Measurements from ENCODE around the gene STOML1.
A peak's percentile ranks its signal among the peaks of the same experiment; 100 is the strongest.

The STOML1 gene

DNA sequence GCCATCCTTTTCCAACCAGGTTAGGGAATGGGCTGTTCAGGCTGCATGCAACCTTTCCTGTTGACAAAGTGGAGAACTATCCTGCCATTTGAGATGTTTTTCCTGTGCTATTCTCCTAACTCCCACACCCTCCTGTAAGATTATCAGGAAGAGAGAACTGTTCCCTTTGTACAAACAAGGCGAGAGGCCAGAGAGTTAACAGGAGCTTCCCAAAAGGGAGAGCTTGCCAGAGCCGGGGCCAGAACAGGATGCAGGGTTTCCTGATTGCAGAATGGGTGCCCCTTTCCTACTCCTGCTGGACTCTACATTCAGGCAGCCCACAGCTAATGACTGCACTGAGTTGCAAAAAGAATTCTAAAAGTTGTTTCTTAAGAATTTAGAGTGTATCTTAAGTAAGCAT lies 19.5 kb upstream of the STOML1 start:
- peak overlapping the region; percentile 62 for H3K27ac ChIP-seq (ENCODE audit: low read depth, low read length, severe bottlenecking)
- H3K36me3 ChIP-seq (ENCODE audit: control insufficient read depth, insufficient read depth, low read length), result peaks cover 37% of the 10 kb centered on the region
- 76 to 90% methylated on average over 2 of the region's 2 CpGs for WGBS, 2 experiments (ENCODE audit: insufficient coverage in 2 of 2)
- no peak overlapping the region for H3K4me3 ChIP-seq (ENCODE audit: extremely low read depth, insufficient read depth, low read length, poor library complexity, severe bottlenecking)
- no peaks in the 10 kb centered on the region for H3K9me3 ChIP-seq (ENCODE audit: control insufficient read depth, low read length)
- peaks cover 6% of the 10 kb centered on the region for H3K4me1 ChIP-seq (ENCODE audit: control insufficient read depth, insufficient read depth, low read length, poor library complexity, severe bottlenecking)

DNA sequence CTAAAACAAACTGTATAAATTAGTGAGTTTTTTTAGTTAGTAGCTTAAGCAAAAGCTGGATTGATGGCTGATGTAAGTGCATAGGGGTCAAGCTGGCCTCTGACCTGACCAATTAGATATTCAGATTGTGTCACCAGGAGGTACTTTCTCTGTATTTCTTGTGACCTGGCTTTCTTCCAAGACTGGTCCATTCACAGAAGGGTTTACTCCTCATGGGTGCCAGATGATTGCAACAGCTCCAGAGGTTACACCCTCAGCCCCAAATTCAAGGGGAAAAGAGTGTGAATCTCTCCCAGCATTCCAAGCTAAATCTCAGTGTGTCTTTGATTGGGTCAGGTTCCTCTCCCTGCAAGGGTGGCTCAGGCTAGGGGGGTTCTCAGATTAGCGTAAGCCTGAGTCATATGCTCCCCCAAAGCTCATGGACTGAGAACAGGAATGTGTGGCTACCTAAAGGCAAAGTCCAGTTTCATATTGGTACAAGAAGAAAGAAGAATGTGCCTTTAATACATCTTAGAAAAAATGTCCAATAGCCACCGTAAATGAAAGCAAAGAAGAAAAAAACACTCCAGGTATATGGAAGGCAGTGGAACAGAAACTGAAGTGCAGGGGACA lies 18.9 kb upstream of the STOML1 start:
- Histone ChIP-seq H3K27ac (ENCODE audit: low read depth, low read length, severe bottlenecking) (peak overlapping the region; percentile 62), H3K4me3 (ENCODE audit: extremely low read depth, insufficient read depth, low read length, poor library complexity, severe bottlenecking) (no peak overlapping the region), H3K9me3 (ENCODE audit: control insufficient read depth, low read length) (no peaks in the 10 kb centered on the region), H3K36me3 (ENCODE audit: control insufficient read depth, insufficient read depth, low read length) (peaks cover 43% of the 10 kb centered on the region), H3K4me1 (ENCODE audit: control insufficient read depth, insufficient read depth, low read length, poor library complexity, severe bottlenecking) (peaks cover 6% of the 10 kb centered on the region)
- 100% methylated on average over 1 of the region's 2 CpGs; no CpG with 5 or more reads in 1 of the 2 experiments for WGBS, 2 experiments (ENCODE audit: insufficient coverage in 2 of 2)

DNA sequence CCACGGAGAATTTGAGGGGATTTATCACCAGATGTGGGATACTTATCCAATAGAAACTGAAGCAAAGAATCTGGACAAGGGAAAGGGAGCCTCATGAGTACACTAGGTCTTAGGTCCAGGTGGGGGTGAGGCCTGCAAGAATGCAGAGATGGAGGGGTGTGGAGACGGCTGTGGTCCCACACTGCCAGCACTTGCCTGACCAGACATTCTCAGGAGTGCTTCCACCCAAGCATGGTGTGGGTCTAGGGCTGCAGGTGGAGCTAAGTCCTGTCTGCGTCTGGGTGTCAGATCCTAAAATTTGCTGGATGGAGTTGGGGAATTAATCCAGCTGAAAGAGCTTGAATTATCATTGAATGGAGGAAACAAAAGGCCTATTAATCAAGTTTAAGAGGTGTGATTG lies 16.8 kb upstream of the STOML1 start:
- no peak overlapping the region for H3K4me3 ChIP-seq (ENCODE audit: extremely low read depth, insufficient read depth, low read length, poor library complexity, severe bottlenecking)
- no peaks in the 10 kb centered on the region for H3K9me3 ChIP-seq (ENCODE audit: control insufficient read depth, low read length)
- WGBS, 2 experiments (ENCODE audit: insufficient coverage in 2 of 2), result 98 to 100% methylated on average over 1 to 3 of the region's 3 CpGs
- peaks cover 6% of the 10 kb centered on the region for H3K4me1 ChIP-seq (ENCODE audit: control insufficient read depth, insufficient read depth, low read length, poor library complexity, severe bottlenecking)
- H3K36me3 ChIP-seq (ENCODE audit: control insufficient read depth, insufficient read depth, low read length), result peaks cover 50% of the 10 kb centered on the region
- no peak overlapping the region for H3K27ac ChIP-seq (ENCODE audit: low read depth, low read length, severe bottlenecking)

DNA sequence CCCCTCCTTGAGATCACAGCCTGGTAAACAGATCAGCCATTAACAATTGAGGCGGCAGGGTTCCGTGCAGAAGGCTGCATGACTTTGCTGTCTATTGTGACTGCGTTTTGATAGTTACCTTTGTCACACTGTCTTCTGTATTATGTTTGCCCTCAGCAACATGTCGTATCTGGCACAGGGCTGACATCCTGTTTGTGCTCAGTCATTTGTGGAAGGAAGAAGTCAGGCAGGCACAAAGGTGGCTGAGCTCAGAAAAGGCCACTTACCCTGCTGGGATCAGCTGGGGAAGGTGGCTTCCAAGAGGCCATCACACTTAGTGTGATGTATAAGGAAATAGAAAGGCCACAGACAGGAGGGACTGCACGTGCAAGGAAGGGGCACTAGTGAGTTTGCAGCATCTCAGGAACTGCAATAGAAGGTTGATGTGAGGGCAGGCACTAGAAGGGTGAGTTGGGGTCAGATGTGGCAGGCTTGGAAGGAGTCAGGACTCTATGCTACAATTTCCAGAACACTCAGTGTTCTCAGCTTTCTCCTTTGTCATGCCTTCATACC lies 15.8 kb upstream of the STOML1 start:
- no peaks in the 10 kb centered on the region for H3K9me3 ChIP-seq (ENCODE audit: control insufficient read depth, low read length)
- H3K4me1 ChIP-seq (ENCODE audit: control insufficient read depth, insufficient read depth, low read length, poor library complexity, severe bottlenecking), result peaks cover 6% of the 10 kb centered on the region
- H3K36me3 ChIP-seq (ENCODE audit: control insufficient read depth, insufficient read depth, low read length), result peaks cover 57% of the 10 kb centered on the region
- H3K27ac ChIP-seq (ENCODE audit: low read depth, low read length, severe bottlenecking), result no peak overlapping the region
- no peak overlapping the region for H3K4me3 ChIP-seq (ENCODE audit: extremely low read depth, insufficient read depth, low read length, poor library complexity, severe bottlenecking)
- 87 to 89% methylated on average over 5 of the region's 5 CpGs for WGBS, 2 experiments (ENCODE audit: insufficient coverage in 2 of 2)

DNA sequence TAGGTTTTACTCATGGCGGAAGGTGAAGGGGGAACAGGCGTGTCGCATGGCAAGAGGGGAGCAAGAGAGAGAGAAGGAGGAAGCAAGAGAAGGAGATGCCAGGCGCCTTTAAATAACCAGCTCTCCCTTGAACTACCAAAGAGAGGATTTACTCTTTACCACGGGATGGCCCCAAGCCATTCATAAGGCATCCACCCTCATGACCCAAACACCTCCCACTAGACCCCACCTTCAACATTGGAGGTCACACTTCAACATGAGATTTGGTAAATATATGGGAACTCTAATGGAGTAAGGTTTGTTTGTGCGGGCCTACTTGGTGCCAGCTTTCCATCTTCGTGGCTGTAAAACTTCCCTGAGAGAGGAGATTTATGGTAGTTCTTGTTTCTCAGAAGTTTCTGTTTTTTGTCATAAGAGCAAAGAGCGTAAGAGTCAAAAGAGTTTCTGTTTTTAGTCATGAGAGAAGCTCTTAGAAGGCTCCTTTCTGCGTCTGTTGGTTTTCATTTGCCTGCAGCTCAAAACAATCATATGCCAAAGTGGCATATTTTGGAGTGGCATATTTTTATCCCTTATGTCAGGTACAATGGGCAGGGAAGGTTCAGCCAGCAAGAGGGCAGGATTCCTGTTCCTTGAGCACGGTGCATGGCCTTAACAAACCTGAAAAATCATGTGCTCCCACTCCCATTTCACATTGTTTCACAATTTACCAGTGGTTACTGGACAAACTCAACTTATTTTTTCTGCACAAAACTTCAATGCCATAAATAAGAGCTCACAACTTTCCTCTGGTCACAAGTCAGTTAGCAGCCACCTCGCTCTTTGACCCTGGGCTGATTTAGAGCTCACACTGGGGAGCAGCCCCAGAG lies 14.9 kb upstream of the STOML1 start:
- Histone ChIP-seq H3K36me3 (ENCODE audit: control insufficient read depth, insufficient read depth, low read length) (peaks cover 61% of the 10 kb centered on the region), H3K4me3 (ENCODE audit: extremely low read depth, insufficient read depth, low read length, poor library complexity, severe bottlenecking) (no peak overlapping the region), H3K4me1 (ENCODE audit: control insufficient read depth, insufficient read depth, low read length, poor library complexity, severe bottlenecking) (peaks cover 6% of the 10 kb centered on the region), H3K27ac (ENCODE audit: low read depth, low read length, severe bottlenecking) (no peak overlapping the region), H3K9me3 (ENCODE audit: control insufficient read depth, low read length) (no peaks in the 10 kb centered on the region)
- WGBS, 2 experiments (ENCODE audit: insufficient coverage in 2 of 2), result 91 to 95% methylated on average over 5 to 7 of the region's 11 CpGs

DNA sequence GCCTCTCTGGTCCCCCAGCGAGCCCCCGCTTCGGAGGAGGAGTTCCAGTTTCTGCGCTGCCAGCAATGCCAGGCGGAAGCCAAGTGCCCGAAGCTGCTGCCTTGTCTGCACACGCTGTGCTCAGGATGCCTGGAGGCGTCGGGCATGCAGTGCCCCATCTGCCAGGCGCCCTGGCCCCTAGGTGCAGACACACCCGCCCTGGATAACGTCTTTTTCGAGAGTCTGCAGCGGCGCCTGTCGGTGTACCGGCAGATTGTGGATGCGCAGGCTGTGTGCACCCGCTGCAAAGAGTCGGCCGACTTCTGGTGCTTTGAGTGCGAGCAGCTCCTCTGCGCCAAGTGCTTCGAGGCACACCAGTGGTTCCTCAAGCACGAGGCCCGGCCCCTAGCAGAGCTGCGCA lies 5.9 kb upstream of the STOML1 start:
- Histone ChIP-seq H3K36me3 (ENCODE audit: control insufficient read depth, insufficient read depth, low read length) (peaks cover 50% of the 10 kb centered on the region), H3K9me3 (ENCODE audit: control insufficient read depth, low read length) (no peaks in the 10 kb centered on the region), H3K27ac (ENCODE audit: low read depth, low read length, severe bottlenecking) (no peak overlapping the region), H3K4me1 (ENCODE audit: control insufficient read depth, insufficient read depth, low read length, poor library complexity, severe bottlenecking) (peaks cover 2% of the 10 kb centered on the region), H3K4me3 (ENCODE audit: extremely low read depth, insufficient read depth, low read length, poor library complexity, severe bottlenecking) (no peak overlapping the region)
- WGBS, 2 experiments (ENCODE audit: insufficient coverage in 2 of 2), result 97 to 98% methylated on average over 22 to 25 of the region's 27 CpGs

DNA sequence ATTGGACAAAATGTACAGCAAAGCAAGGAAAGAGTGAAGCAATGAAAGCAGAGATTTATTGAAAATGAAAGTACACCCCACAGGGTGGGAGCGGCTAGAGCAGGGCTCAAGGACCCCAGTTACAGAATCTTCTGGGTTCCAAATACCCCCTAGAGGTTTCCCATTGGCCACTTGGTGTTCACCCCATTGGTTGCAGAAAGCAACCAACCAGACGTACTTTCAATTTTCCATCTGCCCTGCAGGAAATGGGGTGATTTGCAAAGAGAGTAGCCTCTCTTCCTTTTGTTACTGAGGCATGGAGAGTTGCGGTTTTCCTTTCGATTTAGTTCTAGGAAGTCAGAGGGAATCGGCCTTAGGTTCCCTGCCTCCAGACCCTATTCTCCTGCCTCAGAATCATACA lies 4.8 kb upstream of the STOML1 start:
- no peak overlapping the region for H3K4me3 ChIP-seq (ENCODE audit: extremely low read depth, insufficient read depth, low read length, poor library complexity, severe bottlenecking)
- H3K9me3 ChIP-seq (ENCODE audit: control insufficient read depth, low read length), result no peaks in the 10 kb centered on the region
- peaks cover 39% of the 10 kb centered on the region for H3K36me3 ChIP-seq (ENCODE audit: control insufficient read depth, insufficient read depth, low read length)
- H3K4me1 ChIP-seq (ENCODE audit: control insufficient read depth, insufficient read depth, low read length, poor library complexity, severe bottlenecking), result peaks cover 2% of the 10 kb centered on the region
- no peak overlapping the region for H3K27ac ChIP-seq (ENCODE audit: low read depth, low read length, severe bottlenecking)
- WGBS, 2 experiments (ENCODE audit: insufficient coverage in 2 of 2), result 88 to 89% methylated on average over 4 of the region's 5 CpGs

DNA sequence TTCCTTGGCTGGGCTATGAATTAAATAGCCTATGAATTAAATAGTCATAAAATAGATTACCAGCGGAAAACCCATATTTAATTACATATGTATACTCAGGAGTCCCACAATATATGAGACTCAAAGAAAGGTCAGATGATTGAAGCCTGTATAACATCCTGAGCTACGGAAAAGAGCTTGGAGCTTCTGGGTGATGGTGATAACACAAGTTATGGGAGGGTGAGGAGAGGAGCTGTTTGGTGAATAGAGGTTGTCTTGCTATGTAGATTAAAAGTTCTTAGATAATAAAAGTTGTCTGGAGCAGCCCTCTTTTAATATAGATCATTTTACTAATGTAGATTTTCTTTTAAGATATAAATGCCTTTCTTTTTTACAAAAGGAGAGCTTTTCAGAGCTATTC lies 4.2 kb upstream of the STOML1 start:
- no peak overlapping the region for H3K4me3 ChIP-seq (ENCODE audit: extremely low read depth, insufficient read depth, low read length, poor library complexity, severe bottlenecking)
- H3K9me3 ChIP-seq (ENCODE audit: control insufficient read depth, low read length), result no peaks in the 10 kb centered on the region
- no CpG with 5 or more reads among the region's 2 CpGs for WGBS, 2 experiments (ENCODE audit: insufficient coverage in 2 of 2)
- H3K27ac ChIP-seq (ENCODE audit: low read depth, low read length, severe bottlenecking), result no peak overlapping the region
- peaks cover 32% of the 10 kb centered on the region for H3K36me3 ChIP-seq (ENCODE audit: control insufficient read depth, insufficient read depth, low read length)
- peaks cover 6% of the 10 kb centered on the region for H3K4me1 ChIP-seq (ENCODE audit: control insufficient read depth, insufficient read depth, low read length, poor library complexity, severe bottlenecking)

DNA sequence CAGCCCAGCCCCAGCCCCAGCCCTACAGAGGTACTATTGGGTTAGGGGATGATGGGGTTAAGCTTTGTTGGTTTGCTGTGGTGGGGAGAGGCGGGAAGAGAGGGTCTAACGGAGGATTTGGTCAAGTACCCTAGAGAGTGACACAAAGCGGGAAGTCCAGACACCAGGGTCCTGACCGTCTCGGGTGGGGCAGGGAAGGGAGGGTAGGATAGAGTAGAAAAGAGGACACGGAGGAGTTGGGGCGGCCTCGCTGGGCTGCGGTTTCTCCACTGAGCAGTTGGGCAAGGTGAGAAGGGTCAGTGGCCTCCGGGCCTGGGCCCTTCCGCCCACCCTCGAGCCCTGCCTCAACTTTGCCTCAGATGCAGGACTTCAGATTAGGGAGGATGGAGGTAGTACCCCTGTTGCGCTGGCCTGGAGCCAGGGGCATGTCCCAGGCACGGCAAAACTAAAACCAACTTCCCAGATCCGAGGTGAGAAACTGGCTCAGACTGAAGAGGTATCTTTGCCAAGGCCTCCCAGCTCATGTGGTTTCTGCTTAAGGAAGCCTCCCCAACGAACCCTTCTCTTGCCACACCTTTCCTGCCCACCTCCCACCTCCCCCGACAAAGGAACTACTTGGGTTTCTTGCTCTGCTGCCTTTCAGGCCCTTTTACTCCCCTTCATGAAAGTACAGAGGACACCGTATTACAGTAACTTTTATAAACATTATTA lies 3.0 kb upstream of the STOML1 start:
- H3K4me1 ChIP-seq (ENCODE audit: control insufficient read depth, insufficient read depth, low read length, poor library complexity, severe bottlenecking), result peaks cover 10% of the 10 kb centered on the region
- H3K36me3 ChIP-seq (ENCODE audit: control insufficient read depth, insufficient read depth, low read length), result peaks cover 24% of the 10 kb centered on the region
- 1 to 6% methylated on average over 13 of the region's 18 CpGs for WGBS, 2 experiments (ENCODE audit: insufficient coverage in 2 of 2)
- no peaks in the 10 kb centered on the region for H3K9me3 ChIP-seq (ENCODE audit: control insufficient read depth, low read length)
- H3K4me3 ChIP-seq (ENCODE audit: extremely low read depth, insufficient read depth, low read length, poor library complexity, severe bottlenecking), result peak overlapping the region; percentile 97
- H3K27ac ChIP-seq (ENCODE audit: low read depth, low read length, severe bottlenecking), result peak overlapping the region; percentile 23

DNA sequence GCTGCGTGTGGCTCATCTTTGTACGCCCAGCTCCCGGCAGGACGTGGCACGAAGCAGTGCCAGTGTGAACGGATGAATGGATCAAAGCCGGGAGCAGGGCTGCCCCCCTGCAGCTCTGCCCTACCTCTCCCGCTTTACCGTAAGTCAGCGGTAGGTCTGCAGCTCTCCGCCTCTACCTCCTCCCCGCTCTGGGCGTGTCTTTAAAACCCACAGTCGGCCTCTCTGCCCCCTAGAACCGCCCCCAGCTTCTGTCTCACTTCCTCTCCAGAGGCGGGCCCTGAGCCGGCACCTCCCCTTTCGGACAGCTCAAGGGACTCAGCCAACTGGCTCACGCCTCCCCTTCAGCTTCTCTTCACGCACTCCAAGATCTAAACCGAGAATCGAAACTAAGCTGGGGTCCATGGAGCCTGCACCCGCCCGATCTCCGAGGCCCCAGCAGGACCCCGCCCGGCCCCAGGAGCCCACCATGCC lies 2.4 kb upstream of the STOML1 start, which contains the start of gene PML:
Gene PML, plus strand, starts transcription at position 304 of the 471 bp plus-strand sequence. Its CDS starts 97 bp downstream, at position 401.
- H3K4me1 ChIP-seq (ENCODE audit: control insufficient read depth, insufficient read depth, low read length, poor library complexity, severe bottlenecking), result peaks cover 14% of the 10 kb centered on the region
- peaks cover 20% of the 10 kb centered on the region for H3K36me3 ChIP-seq (ENCODE audit: control insufficient read depth, insufficient read depth, low read length)
- H3K4me3 ChIP-seq (ENCODE audit: extremely low read depth, insufficient read depth, low read length, poor library complexity, severe bottlenecking), result peak within 1 kb of the TSS; percentile 97
- H3K27ac ChIP-seq (ENCODE audit: low read depth, low read length, severe bottlenecking), result peak within 1 kb of the TSS; percentile 23
- no peaks in the 10 kb centered on the region for H3K9me3 ChIP-seq (ENCODE audit: control insufficient read depth, low read length)
- WGBS, 2 experiments (ENCODE audit: insufficient coverage in 2 of 2), result 0 to 1% methylated on average over 16 to 25 of the region's 27 CpGs

All from mesodermal cell (in vitro differentiated cells).